Activated CD8-positive, alpha-beta memory T cell treated with anti-CD3 and anti-CD28 coated beads, Interleukin-2, amount 50 U/mL, for 24 hours (primary cell): ENCODE measurements around the gene SEC24C.
"Not testable (repeated sequence)": the region's sequence is repeated elsewhere in the genome, so short reads cannot be mapped to it uniquely, and the experiment has no call there.

Source experiments
- DNase-seq: peaks from one replicate; pipeline ENCODE4 v3.0.0-alpha.2; 2020; ENCODE audit errors: extremely low read depth

The SEC24C gene

DNA sequence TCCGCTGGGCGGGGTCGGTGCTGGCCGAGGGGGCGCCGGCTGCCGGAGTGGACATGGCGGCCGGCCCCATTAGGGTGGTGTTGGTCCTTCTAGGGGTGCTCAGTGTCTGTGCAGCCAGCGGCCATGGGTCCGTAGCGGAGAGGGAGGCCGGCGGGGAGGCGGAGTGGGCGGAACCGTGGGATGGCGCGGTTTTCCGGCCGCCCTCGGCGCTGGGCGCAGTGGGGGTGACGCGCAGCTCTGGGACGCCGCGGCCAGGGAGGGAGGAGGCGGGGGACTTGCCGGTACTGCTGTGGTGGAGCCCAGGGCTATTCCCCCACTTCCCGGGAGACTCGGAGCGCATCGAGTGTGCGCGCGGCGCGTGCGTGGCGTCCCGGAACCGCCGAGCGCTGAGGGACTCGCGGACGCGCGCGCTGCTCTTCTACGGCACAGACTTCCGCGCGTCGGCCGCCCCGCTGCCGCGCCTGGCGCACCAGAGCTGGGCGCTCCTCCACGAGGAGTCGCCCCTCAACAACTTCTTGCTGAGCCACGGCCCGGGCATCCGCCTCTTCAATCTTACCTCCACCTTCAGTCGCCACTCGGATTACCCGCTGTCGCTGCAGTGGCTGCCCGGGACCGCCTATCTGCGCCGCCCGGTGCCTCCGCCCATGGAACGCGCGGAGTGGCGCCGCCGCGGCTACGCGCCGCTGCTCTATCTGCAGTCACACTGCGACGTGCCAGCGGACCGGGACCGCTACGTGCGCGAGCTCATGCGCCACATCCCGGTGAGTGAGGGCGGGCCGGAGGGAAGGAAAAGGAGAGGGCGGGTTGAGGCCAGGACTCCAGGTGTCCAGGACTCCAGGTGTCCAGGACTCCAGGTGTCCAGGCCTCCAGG, 28.3 kb downstream of the SEC24C start:
- DNase-seq: no peak

DNA sequence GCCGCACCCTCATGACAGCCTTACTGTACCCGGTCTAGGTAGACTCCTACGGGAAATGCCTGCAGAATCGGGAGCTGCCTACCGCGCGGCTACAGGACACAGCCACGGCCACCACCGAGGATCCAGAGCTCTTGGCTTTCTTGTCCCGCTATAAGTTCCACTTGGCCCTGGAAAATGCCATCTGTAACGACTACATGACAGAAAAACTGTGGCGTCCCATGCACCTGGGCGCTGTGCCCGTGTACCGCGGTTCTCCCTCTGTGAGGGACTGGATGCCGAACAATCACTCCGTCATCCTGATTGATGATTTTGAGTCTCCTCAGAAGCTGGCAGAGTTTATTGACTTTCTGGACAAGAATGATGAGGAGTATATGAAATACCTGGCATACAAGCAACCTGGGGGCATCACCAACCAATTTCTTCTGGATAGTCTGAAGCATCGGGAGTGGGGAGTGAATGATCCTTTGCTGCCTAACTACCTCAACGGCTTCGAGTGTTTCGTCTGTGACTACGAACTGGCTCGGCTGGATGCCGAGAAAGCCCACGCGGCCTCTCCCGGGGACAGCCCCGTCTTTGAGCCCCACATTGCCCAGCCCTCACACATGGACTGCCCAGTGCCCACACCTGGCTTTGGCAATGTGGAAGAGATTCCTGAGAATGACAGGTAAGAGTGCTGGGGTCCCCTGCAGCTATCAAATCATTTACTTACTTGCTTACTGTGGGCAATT, 29.1 kb downstream of the SEC24C start:
- DNase-seq: no peak

- DNase-seq: no peak
These were observed 30.5 kb downstream of the SEC24C start for GRCh38 chr10:73774637-73775036.

DNA sequence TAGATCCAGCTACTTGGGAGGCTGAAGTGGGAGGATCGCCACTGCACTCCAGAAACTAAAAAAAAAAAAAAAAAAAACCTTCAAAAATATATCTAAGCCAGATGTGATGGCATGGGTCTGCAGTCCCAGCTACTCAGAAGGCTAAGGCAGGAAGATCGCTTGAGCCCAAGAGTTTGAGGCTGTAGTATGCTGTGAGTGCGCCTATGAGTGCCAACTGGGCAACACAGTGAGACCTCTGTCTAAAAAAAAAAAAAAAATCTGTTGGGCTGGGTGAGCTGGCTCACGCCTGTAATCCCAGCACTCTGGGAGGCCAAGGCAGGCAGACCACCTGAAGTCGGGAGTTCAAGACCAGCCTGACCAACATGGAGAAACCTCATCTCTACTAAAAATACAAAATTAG, 34.8 kb downstream of the SEC24C start:
- DNase-seq: no peak

GRCh38 chr10:73779539-73780197, 35.5 kb downstream of the SEC24C start:
- DNase-seq: no peak

- no peak for DNase-seq
These were observed 36.1 kb downstream of the SEC24C start for GRCh38 chr10:73780301-73780700.

DNA sequence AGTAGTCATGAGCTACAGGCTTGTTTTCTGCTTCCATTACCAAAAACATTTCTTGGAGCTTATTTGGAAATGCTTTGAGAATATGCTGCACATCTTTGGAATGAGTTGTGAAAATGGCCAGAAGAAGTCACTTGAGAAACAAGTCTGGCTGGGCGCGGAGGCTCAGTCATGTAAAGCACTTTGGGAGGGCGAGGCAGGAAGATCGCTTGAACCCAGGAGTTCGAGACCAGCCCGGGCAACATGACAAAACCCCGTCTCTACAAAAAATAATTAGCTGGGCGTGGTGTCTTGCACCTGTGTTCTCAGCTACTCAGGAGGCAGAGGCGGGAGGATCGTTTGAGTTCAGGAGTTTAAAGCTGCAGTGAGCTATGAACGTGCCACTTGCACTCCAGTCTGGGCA, 36.8 kb downstream of the SEC24C start:
- DNase-seq: no peak

DNA sequence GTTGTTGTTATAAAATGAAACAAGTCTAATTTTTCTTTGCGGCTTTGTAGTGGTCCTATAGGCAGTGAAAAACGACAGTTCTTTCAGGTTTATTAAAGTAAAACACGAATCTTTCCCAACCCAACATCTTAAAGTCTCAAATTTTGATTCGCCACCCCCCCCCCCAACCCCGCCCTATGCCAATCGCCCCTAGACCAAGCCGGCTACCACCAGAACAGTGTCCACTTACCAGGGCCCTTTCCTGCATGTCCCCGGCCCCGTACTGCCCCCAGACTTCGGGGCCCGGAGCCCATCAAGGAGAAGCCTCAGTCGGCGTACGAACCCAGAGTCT, 37.3 kb downstream of the SEC24C start:
- no peak for DNase-seq

GRCh38 chr10:73781879-73782748, 37.9 kb downstream of the SEC24C start, which contains the start of gene CHCHD1:
Gene CHCHD1 (plus strand): TSS chr10:73782048. CDS start chr10:73782076, 28 bp downstream.
- peak; percentile 83 for DNase-seq

GRCh38 chr10:73782749-73783085, 38.5 kb downstream of the SEC24C start:
- no peak for DNase-seq

DNA sequence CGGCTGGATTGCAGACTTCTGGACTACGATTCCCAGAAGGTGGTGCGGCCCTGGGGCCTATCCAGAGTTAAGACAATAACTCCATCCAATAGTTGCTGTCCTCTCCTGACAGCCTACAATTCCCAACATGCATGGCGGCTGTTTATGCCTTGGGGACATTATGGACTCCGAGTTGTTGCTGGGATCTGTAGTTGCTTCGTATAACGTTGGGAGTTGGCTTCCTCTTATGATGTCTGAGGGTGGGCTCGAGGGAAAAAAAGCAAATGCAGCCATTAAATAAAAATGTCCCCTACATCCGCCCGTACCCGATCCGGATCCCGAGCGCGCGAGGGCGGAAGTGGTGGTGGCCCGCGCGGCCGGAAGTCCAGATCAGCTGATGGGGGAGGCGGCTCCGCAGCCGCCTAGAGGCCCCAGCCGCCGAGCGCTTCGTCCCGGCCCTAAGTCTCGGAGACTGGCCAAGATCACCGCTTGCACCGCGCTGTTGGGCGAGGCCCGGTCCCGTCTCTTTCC, 41.1 kb downstream of the SEC24C start, which contains the start of gene ZSWIM8:
Gene ZSWIM8 (plus strand): TSS at position 396 of the 510 bp plus-strand sequence. CDS start 273 bp downstream, outside the sequence.
- peak; percentile 66 for DNase-seq

DNA sequence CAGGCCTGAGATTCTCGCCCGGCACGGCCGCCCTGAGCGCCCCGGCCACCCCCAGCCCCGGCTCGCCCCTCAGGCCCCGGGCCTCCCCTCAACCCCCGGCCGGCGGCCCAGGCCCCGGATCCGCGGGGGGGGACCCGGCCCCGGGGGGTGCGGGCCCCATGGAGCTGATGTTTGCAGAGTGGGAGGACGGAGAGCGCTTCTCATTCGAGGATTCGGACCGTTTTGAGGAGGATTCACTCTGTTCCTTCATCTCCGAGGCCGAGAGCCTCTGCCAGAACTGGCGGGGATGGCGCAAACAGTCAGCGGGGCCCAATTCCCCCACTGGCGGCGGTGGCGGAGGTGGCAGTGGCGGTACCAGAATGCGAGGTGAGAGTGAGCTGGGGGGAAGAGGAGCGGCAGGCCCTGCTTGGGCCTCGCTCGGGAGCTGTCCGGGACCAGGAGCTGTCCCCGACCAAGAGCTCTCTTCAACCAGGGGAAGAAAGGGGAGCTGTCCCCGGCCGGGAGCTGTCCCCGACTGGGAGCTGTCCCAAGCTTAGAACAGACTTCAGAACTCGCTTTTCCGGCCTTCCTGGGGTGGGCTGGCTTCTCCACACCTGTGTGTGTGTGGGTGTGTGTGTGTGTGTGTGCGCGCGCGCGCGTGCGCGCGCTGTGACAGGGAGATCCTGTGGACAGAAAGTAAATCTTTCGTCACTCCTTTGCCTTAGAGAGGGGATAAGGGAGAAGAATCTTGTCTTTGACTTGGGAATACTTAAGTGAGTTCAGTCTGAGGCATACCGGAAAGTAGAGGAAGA, 41.7 kb downstream of the SEC24C start:
- no peak for DNase-seq

DNA sequence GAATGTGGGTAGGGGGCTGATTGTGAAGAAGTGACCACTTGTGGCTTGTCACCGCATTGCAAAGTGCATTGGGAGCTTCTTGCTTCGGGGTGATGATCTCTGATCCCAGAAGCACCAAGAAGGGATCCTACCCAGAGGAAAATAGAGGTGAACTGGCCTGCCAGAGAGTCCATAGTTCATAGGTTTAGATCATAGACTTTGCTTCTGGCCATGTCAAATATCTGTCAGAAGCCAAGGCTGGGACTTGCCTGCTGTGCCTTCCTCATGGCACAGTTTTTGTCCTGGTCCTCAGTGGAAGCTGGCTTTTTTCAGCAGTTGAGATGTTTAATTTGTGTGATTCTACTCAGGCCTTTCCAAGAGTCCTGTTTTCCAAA, 42.3 kb downstream of the SEC24C start:
- no peak for DNase-seq

- not testable (repeated sequence) for DNase-seq
These were observed 43.0 kb downstream of the SEC24C start for GRCh38 chr10:73787031-73787800.

- DNase-seq: no peak
These were observed 44.9 kb downstream of the SEC24C start for GRCh38 chr10:73788864-73789658.

DNA sequence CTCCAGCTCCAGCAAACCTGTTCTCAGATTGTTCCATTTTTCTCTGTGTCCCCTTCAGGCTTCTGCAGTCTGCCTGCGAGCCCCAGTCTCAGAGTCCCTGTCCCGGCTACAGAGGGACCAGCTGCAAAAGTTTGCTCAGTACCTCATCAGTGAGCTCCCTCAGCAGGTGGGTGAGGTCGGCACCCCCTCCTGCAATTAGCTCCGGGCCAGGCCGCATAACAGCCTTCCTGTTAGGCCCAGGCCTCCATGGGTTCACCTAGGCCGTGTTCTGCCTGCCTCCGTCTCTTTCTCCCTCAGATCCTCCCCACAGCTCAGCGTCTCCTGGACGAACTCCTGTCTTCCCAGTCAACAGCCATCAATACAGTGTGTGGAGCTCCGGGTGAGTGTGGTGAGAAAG, 45.5 kb downstream of the SEC24C start:
- no peak for DNase-seq

DNA sequence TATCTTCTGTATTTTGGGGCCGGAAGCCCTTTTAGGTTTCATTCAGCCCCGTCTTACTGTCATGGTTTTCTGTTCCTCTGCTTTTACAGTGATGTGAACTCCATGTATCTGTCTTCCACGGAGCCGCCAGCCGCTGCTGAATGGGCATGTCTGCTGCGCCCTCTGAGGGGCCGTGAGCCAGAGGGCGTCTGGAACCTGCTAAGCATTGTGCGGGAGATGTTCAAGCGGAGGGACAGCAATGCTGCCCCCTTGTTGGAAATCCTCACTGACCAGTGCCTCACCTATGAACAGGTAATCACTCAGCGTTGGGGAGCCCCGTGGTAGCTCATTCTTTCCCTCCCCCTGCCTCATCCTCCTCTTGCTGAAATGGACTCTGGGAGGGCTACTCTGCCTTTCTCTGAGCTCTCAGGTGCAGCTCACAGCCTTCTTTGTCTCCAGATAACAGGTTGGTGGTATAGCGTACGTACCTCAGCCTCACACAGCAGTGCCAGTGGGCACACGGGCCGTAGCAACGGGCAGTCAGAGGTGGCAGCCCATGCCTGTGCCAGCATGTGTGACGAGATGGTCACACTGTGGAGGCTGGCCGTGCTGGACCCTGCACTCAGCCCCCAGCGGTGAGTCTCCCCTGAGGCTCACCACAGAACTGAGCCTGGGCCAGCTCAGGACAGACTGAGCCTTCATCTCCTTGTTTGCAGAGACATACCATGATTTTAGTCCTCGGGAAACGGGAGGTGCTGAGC, 46.9 kb downstream of the SEC24C start:
- no peak for DNase-seq

DNA sequence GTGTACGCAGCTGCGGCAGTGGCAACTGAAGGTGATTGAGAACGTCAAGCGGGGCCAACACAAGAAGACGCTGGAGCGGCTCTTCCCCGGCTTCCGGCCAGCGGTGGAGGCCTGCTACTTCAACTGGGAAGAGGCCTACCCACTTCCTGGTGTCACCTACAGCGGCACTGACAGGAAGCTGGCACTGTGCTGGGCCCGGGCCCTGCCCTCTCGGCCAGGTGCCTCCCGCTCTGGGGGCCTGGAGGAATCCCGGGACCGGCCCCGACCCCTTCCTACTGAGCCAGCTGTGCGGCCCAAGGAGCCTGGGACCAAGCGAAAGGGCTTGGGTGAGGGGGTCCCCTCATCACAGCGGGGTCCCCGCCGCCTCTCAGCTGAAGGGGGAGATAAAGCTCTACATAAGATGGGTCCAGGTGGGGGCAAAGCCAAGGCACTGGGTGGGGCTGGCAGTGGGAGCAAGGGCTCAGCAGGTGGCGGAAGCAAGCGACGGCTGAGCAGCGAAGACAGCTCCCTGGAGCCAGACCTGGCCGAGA, 47.8 kb downstream of the SEC24C start:
- DNase-seq: no peak
